GM19438 (cell line): ENCODE results near the gene PHACTR1.

Experiments used
- ATAC-seq: cut with Tn5 transposase; IDR thresholded peaks from one replicate; pipeline ENCODE4 v1.9.1; 2021; ENCODE audit warnings: low read depth; ENCODE audit not compliant: unreplicated experiment

The PHACTR1 gene

GRCh38 chr6:12800120-12800519 lies 83.6 kb downstream of the PHACTR1 start:
- no peak for ATAC-seq

DNA sequence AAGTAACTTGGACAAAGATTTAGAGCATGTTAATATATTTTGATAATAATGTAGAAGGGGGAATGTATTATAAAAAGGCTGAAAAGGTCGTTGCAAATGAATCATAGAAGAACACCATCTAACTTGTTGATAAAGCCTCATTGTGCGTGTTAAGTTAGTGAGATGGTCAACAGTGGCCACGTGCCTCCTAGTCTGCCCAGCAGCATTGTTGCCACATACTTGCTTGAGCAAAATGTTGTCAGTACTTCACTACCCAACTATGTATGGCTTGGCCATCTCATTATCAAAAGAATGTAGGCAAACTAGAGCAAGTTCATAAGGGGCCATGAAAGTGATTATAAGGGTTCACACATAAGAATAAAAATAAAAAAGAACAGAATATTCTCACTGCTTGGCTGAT lies 84.6 kb downstream of the PHACTR1 start:
- ATAC-seq = no peak

GRCh38 chr6:12802440-12802839 lies 85.9 kb downstream of the PHACTR1 start:
- no peak for ATAC-seq

DNA sequence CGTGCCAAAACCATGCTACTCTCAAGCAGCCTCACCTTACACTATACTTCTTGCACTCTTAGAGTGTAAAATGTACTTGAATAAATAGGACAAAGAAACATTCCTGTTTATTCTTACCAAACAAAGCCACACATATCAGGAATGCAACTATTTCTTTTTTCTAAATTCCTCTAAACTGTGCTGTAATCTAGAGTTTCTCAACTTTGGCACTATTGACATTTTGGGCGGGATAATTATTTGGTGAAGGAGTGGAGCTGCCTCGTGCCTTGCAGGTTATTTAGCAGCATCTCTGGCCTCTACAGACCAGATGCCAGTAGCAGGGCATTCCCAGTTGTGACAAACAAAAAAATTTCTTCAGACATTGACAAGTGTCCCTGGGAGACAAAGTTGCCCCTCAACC lies 86.9 kb downstream of the PHACTR1 start:
- ATAC-seq = no peak

DNA sequence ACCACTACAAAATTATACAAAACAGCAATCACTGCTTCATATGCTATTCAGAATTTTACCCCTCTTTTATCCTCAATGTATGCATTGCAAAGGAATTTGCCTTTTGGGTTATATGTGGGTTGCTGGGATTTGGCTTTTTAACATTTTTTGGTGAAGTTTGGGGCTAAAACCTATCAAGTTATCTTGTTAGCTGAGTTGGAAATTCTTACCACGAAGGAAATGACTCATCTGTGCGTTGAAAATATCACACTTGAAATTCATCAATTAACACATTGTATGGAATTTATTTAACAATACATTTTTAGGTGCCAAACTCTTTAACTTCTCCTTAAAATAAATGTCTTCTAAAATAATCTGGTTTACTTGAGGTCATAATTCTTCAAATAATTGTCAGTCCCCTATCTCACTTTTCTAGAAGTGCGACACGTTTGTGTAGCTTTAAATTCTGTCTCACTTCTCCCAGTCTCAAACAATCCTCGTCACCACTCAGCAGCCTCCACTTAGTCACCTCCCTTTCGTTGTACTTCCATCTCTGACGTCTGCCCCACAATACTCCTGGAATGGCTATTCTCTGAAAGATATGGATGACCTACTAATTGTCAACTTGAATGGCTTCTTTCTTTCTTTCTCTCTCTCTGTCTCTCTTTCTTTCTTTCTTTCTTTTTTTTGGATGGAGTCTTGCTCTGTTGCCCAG lies 88.5 kb downstream of the PHACTR1 start:
- no peak for ATAC-seq

- no peak for ATAC-seq
These were observed 89.6 kb downstream of the PHACTR1 start for GRCh38 chr6:12806136-12806535.

GRCh38 chr6:12806796-12807195 lies 90.2 kb downstream of the PHACTR1 start:
- no peak for ATAC-seq

DNA sequence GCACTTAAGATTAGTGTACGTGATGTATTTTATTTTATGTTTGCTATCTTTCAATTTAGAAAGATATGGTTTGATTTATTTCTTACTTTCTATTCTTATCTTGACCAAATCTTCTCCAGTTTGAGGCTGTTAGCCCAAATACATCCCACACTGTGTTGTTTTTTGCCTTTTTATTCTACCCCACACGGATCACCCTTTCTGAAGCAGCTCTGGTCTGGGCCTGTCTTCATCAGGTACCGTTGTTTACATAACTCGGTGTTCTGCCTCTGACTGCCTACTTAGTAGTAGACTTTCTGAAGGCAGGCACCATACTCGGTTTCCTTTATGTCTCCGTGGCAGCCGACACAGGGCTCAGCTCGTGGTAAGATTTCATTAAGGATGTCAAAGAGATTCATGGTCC lies 95.0 kb downstream of the PHACTR1 start:
- ATAC-seq = no peak

DNA sequence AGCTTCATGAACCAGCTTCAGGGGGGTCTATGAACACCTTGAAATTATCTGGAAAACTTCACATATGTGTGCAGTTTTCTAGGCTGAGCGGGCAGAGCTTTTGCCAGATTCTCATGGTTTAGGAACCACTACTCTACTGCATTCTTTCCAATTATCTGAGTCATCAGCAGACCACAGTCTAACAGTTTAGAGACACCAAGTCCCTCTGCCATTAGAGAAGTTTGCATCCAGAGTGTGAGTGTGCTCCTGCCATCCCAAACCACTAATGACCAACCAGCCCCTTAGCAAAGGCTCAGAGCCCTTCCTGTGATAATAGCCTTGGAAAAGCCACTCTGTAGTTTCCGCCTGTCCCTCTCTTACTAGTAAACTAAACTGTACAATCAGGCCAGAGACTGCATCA lies 96.8 kb downstream of the PHACTR1 start:
- ATAC-seq = no peak

DNA sequence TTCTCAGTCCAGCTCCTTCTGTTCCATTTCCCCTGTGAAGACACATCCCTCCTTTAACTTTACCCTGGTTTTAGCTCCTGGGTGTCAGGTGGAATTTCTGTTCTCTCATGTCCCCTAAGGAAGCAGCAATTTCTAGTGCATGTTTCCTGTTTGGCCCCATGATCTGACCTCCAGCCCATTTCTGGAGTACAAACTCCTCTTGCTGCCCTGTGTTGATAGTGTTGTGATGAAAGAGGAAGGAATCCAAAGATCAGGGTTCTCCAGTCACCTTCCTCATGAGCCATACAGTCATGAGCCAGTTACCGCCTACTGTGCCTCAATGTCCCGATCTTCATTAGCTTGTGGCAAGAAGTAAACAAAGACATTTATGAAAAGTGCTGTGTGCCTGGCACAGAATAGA lies 97.4 kb downstream of the PHACTR1 start:
- no peak for ATAC-seq

DNA sequence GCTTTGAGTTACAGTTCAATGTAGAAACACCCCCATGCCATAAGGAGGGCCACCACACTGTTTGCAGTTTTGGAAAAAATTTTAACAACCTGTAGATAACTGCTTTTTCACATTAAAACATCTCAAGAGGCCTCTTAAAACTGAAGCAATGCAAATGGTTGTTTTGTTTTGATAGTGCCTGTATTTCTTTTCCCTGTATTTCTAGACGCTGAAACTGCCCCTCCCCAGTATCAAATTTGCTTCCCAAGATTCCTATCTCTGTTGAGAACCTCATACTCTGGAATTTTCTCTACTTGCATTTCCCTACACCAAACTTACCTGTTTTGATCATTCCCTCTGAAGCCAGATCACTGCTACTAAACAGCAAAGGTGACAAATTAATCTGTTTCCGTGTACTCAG lies 98.5 kb downstream of the PHACTR1 start:
- no peak for ATAC-seq

- ATAC-seq = no peak
These were observed 99.5 kb downstream of the PHACTR1 start for GRCh38 chr6:12815884-12816600.

GRCh38 chr6:12818324-12818723 lies 101.8 kb downstream of the PHACTR1 start:
- no peak for ATAC-seq

DNA sequence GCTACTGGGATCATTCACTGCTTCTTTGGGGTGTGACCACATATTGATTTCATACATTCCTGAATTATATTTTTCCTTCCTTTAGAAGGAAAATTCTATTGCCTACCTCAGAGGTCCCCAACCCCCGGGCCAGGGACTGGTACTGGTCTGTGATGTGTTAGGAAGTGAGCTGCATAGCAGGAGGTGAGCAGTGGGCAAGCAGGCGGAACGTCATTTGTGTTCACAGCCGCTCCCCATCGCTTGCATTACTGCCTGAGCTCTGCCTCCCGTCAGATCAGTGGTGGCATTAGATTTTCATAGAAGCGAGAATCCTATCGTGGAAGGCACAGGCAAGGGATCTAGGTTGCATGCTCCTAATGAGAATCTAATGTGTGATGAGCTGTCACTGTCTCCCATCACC lies 107.3 kb downstream of the PHACTR1 start:
- no peak for ATAC-seq

DNA sequence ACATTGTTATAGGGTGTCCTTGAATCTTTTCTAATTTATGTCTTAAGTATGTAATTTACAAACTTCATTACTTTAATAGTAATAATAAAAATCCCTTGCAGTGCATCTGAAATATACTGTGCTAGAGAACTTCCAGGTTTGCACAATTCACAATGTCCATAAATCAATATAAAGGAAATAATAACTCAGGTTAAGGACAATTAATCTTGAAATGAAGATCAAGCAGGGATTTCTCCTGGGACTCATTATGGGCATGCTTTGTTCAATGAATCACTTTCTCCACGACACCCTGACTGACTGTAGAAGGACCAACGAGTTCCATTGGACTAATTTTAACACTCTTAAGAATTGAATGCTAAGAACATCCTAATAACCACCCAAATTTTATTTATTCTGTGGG lies 110.0 kb downstream of the PHACTR1 start:
- ATAC-seq = no peak

DNA sequence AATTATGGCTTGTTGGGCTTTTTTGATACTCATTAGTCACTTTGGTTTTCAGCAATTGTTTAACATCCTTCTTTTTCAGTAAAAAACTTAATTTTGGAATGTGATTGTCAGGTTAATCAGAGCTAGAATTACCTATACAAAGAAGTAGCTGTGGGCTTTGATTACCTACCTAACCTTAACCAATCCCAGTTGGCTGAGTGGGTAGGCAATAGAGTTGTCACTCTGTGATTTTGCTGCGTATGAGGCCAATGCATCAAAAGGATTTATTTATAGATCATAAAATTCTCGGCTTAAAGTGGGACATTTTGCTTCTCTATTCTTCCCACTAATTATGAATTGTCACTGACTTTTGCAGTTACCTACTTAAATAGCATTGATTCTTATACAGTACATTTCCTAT lies 111.4 kb downstream of the PHACTR1 start:
- ATAC-seq = no peak

- no peak for ATAC-seq
These were observed 115.7 kb downstream of the PHACTR1 start for GRCh38 chr6:12832226-12832735.

- ATAC-seq = no peak
These were observed 119.4 kb downstream of the PHACTR1 start for GRCh38 chr6:12836009-12836408.

- no peak for ATAC-seq
These were observed 125.1 kb downstream of the PHACTR1 start for GRCh38 chr6:12841619-12842018.

- ATAC-seq = no peak
These were observed 125.5 kb downstream of the PHACTR1 start for GRCh38 chr6:12842114-12842513.

DNA sequence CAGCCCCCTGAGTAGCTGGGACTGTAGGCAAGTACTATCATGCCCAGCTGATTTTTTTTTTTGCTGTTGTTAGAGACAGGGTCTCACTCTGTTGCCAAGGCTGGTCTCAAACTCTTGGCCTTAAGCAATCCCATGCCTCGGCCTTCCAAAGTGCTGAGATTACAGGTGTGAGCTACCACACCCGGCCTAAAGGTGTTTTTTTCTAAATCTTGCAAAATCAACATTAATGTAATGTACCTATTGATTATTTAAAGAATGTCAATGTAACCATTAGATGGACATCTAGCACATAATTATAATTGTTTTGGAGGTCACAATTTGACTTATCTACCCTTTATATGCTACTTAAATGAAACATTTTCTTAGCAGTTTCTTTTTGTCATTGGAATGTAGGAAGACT lies 126.1 kb downstream of the PHACTR1 start:
- ATAC-seq = no peak
